ENCODE measurements around the gene ERCC3.

DNA sequence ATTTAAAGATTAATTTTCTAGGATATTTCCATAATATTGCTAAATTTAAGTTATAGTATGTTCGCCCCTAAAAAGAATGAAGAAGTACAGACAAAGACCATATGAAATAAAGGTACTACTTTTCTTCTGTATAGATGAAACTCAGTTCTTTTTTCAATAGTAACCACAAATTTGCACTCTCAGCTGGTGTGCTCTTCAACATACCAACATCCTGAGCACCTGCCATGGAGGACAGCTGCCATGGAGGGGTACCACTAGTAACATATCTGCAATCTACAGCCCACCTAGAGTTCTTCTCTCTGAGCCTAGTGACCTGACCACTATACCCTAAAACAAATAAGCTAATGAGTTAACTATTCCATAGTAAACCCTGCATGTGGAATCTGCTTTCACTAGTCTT, 36.8 kb upstream of the ERCC3 start:
- TF ChIP-seq, protein P1, sequence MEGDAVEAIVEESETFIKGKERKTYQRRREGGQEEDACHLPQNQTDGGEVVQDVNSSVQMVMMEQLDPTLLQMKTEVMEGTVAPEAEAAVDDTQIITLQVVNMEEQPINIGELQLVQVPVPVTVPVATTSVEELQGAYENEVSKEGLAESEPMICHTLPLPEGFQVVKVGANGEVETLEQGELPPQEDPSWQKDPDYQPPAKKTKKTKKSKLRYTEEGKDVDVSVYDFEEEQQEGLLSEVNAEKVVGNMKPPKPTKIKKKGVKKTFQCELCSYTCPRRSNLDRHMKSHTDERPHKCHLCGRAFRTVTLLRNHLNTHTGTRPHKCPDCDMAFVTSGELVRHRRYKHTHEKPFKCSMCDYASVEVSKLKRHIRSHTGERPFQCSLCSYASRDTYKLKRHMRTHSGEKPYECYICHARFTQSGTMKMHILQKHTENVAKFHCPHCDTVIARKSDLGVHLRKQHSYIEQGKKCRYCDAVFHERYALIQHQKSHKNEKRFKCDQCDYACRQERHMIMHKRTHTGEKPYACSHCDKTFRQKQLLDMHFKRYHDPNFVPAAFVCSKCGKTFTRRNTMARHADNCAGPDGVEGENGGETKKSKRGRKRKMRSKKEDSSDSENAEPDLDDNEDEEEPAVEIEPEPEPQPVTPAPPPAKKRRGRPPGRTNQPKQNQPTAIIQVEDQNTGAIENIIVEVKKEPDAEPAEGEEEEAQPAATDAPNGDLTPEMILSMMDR (IDR thresholded peaks at IDR 0.05) = no peak
- no peak for TF ChIP-seq ZFX (IDR thresholded peaks at IDR 0.05; ENCODE audit: borderline replicate concordance)

Data from 22Rv1 (cell line).